Measurements from ENCODE around the gene TOR2A.
"Not testable (repeated sequence)": the region's sequence is repeated elsewhere in the genome, so short reads cannot be mapped to it uniquely, and the experiment has no call there.

Gene TOR2A

GRCh38 chr9:127767909-127768331, 32.8 kb upstream of the TOR2A start:
- DNase-seq: no peak

GRCh38 chr9:127767410-127767809, 32.3 kb upstream of the TOR2A start:
- no peak for DNase-seq

- no peak for DNase-seq
These were observed 30.3 kb upstream of the TOR2A start for GRCh38 chr9:127765418-127765817.

GRCh38 chr9:127763918-127764384, 28.9 kb upstream of the TOR2A start:
- peak; percentile 27 for DNase-seq

- no peak for DNase-seq
These were observed 27.1 kb upstream of the TOR2A start for GRCh38 chr9:127762111-127762676.

- DNase-seq: no peak
These were observed 26.4 kb upstream of the TOR2A start for GRCh38 chr9:127761491-127761956.

GRCh38 chr9:127761061-127761460, 26.0 kb upstream of the TOR2A start:
- DNase-seq: no peak

- DNase-seq: no peak
These were observed 23.7 kb upstream of the TOR2A start for GRCh38 chr9:127758843-127759242.

- not testable (repeated sequence) for DNase-seq
These were observed 21.7 kb upstream of the TOR2A start for GRCh38 chr9:127756776-127757175.

- no peak for DNase-seq
These were observed 21.1 kb upstream of the TOR2A start for GRCh38 chr9:127756233-127756632.

GRCh38 chr9:127755061-127756060, 20.3 kb upstream of the TOR2A start:
- no peak for DNase-seq

GRCh38 chr9:127754099-127755060, 19.3 kb upstream of the TOR2A start:
- no peak for DNase-seq

GRCh38 chr9:127753622-127754021, 18.5 kb upstream of the TOR2A start:
- no peak for DNase-seq

- no peak for DNase-seq
These were observed 18.1 kb upstream of the TOR2A start for GRCh38 chr9:127753148-127753547.

GRCh38 chr9:127751269-127752054, 16.4 kb upstream of the TOR2A start:
- no peak for DNase-seq

GRCh38 chr9:127749090-127749787, 14.1 kb upstream of the TOR2A start:
- DNase-seq: no peak

GRCh38 chr9:127746959-127747569, 12.0 kb upstream of the TOR2A start:
- no peak for DNase-seq

GRCh38 chr9:127744398-127745110, 9.5 kb upstream of the TOR2A start:
- DNase-seq: no peak

GRCh38 chr9:127742435-127743088, 7.5 kb upstream of the TOR2A start:
- DNase-seq: no peak

All from stimulated activated naive CD4-positive, alpha-beta T cell treated with Interleukin-2 at 50 U/mL for 16 hours (primary cell).